ENCODE data around the gene PAF1.

PAF1 gene

GRCh38 chr19:39403331-39404312 lies 12.7 kb upstream of the PAF1 start:
- Histone ChIP-seq H3K27ac (ENCODE audit: low read depth, low read length) (peak overlapping the region; percentile 98), H3K9ac (ENCODE audit: low read depth, low read length) (peak overlapping the region; percentile 82), H3K36me3 (ENCODE audit: insufficient read depth, low read length) (0 out of 2 replicates have a peak, but pooled peaks cover 2% of the 10 kb centered on the region), H3K9me3 (ENCODE audit: insufficient read depth, low read depth, low read length) (no peaks in the 10 kb centered on the region), H3K4me1 (ENCODE audit: insufficient read depth, low read length) (peaks cover 22% of the 10 kb centered on the region), H3K4me3 (ENCODE audit: low read length) (peak overlapping the region; percentile 67), H3K27me3 (ENCODE audit: insufficient read depth, low read length) (no peaks in the 10 kb centered on the region)
- 2% methylated on average over 43 of the region's 43 CpGs for WGBS

- H3K27me3 ChIP-seq (ENCODE audit: insufficient read depth, low read length) = no peaks in the 10 kb centered on the region
- 0 out of 2 replicates have a peak, but pooled peaks cover 2% of the 10 kb centered on the region for H3K36me3 ChIP-seq (ENCODE audit: insufficient read depth, low read length)
- no peaks in the 10 kb centered on the region for H3K9me3 ChIP-seq (ENCODE audit: insufficient read depth, low read depth, low read length)
- peaks cover 25% of the 10 kb centered on the region for H3K4me1 ChIP-seq (ENCODE audit: insufficient read depth, low read length)
- 5% methylated on average over 59 of the region's 59 CpGs for WGBS
- H3K4me3 ChIP-seq (ENCODE audit: low read length) = peak overlapping the region; percentile 67
- peak overlapping the region; percentile 82 for H3K9ac ChIP-seq (ENCODE audit: low read depth, low read length)
- peak overlapping the region; percentile 98 for H3K27ac ChIP-seq (ENCODE audit: low read depth, low read length)
Measured at GRCh38 chr19:39402346-39403300, 11.7 kb upstream of the PAF1 start.

- H3K36me3 ChIP-seq (ENCODE audit: insufficient read depth, low read length) = 0 out of 2 replicates have a peak, but pooled peaks cover 5% of the 10 kb centered on the region
- WGBS = 77% methylated on average over 25 of the region's 25 CpGs
- H3K4me1 ChIP-seq (ENCODE audit: insufficient read depth, low read length) = peaks cover 25% of the 10 kb centered on the region
- no peaks in the 10 kb centered on the region for H3K9me3 ChIP-seq (ENCODE audit: insufficient read depth, low read depth, low read length)
- peak overlapping the region; percentile 82 for H3K9ac ChIP-seq (ENCODE audit: low read depth, low read length)
- H3K27ac ChIP-seq (ENCODE audit: low read depth, low read length) = peak overlapping the region; percentile 98
- peak overlapping the region; percentile 67 for H3K4me3 ChIP-seq (ENCODE audit: low read length)
- H3K27me3 ChIP-seq (ENCODE audit: insufficient read depth, low read length) = no peaks in the 10 kb centered on the region
Measured at GRCh38 chr19:39401549-39402345, 10.8 kb upstream of the PAF1 start.

GRCh38 chr19:39401070-39401548 lies 10.2 kb upstream of the PAF1 start:
- no peaks in the 10 kb centered on the region for H3K27me3 ChIP-seq (ENCODE audit: insufficient read depth, low read length)
- H3K4me3 ChIP-seq (ENCODE audit: low read length) = no peak overlapping the region
- no peak overlapping the region for H3K9ac ChIP-seq (ENCODE audit: low read depth, low read length)
- H3K36me3 ChIP-seq (ENCODE audit: insufficient read depth, low read length) = 0 out of 2 replicates have a peak, but pooled peaks cover 5% of the 10 kb centered on the region
- H3K27ac ChIP-seq (ENCODE audit: low read depth, low read length) = peak overlapping the region; percentile 98; the same call in 1 of the 2 replicates
- peaks cover 23% of the 10 kb centered on the region for H3K4me1 ChIP-seq (ENCODE audit: insufficient read depth, low read length)
- no peaks in the 10 kb centered on the region for H3K9me3 ChIP-seq (ENCODE audit: insufficient read depth, low read depth, low read length)
- 90% methylated on average over 4 of the region's 4 CpGs for WGBS

GRCh38 chr19:39400061-39400460 lies 9.2 kb upstream of the PAF1 start:
- Histone ChIP-seq H3K4me3 (ENCODE audit: low read length) (no peak overlapping the region), H3K4me1 (ENCODE audit: insufficient read depth, low read length) (peaks cover 16% of the 10 kb centered on the region), H3K27me3 (ENCODE audit: insufficient read depth, low read length) (no peaks in the 10 kb centered on the region), H3K9me3 (ENCODE audit: insufficient read depth, low read depth, low read length) (no peaks in the 10 kb centered on the region), H3K9ac (ENCODE audit: low read depth, low read length) (no peak overlapping the region), H3K36me3 (ENCODE audit: insufficient read depth, low read length) (peaks cover 9% of the 10 kb centered on the region), H3K27ac (ENCODE audit: low read depth, low read length) (no peak overlapping the region)
- WGBS = 95% methylated on average over 4 of the region's 4 CpGs

GRCh38 chr19:39399668-39400050 lies 8.8 kb upstream of the PAF1 start:
- H3K27ac ChIP-seq (ENCODE audit: low read depth, low read length) = no peak overlapping the region
- 93% methylated on average over 4 of the region's 4 CpGs for WGBS
- H3K4me1 ChIP-seq (ENCODE audit: insufficient read depth, low read length) = peaks cover 14% of the 10 kb centered on the region

GRCh38 chr19:39398297-39398864 lies 7.5 kb upstream of the PAF1 start:
- H3K9ac ChIP-seq (ENCODE audit: low read depth, low read length) = no peak overlapping the region
- H3K4me1 ChIP-seq (ENCODE audit: insufficient read depth, low read length) = peaks cover 14% of the 10 kb centered on the region; the same call in 1 of the 2 replicates
- peaks cover 20% of the 10 kb centered on the region for H3K36me3 ChIP-seq (ENCODE audit: insufficient read depth, low read length)
- 87% methylated on average over 11 of the region's 11 CpGs for WGBS
- H3K9me3 ChIP-seq (ENCODE audit: insufficient read depth, low read depth, low read length) = no peaks in the 10 kb centered on the region
- no peak overlapping the region for H3K4me3 ChIP-seq (ENCODE audit: low read length)
- peak overlapping the region; percentile 59 for H3K27ac ChIP-seq (ENCODE audit: low read depth, low read length)
- H3K27me3 ChIP-seq (ENCODE audit: insufficient read depth, low read length) = no peaks in the 10 kb centered on the region

More at GRCh38 chr19:39399668-39400050, 8.8 kb upstream of the PAF1 start:
- no peaks in the 10 kb centered on the region for H3K27me3 ChIP-seq (ENCODE audit: insufficient read depth, low read length)
- H3K4me3 ChIP-seq (ENCODE audit: low read length) = no peak overlapping the region
- peaks cover 11% of the 10 kb centered on the region for H3K36me3 ChIP-seq (ENCODE audit: insufficient read depth, low read length)
- H3K9me3 ChIP-seq (ENCODE audit: insufficient read depth, low read depth, low read length) = no peaks in the 10 kb centered on the region
- no peak overlapping the region for H3K9ac ChIP-seq (ENCODE audit: low read depth, low read length)

- Histone ChIP-seq H3K4me3 (ENCODE audit: low read length) (no peak overlapping the region), H3K36me3 (ENCODE audit: insufficient read depth, low read length) (peaks cover 21% of the 10 kb centered on the region), H3K27me3 (ENCODE audit: insufficient read depth, low read length) (no peaks in the 10 kb centered on the region), H3K4me1 (ENCODE audit: insufficient read depth, low read length) (peaks cover 14% of the 10 kb centered on the region; the same call in 1 of the 2 replicates), H3K27ac (ENCODE audit: low read depth, low read length) (peak overlapping the region; percentile 59), H3K9me3 (ENCODE audit: insufficient read depth, low read depth, low read length) (no peaks in the 10 kb centered on the region), H3K9ac (ENCODE audit: low read depth, low read length) (no peak overlapping the region)
- WGBS = 48% methylated on average over 17 of the region's 17 CpGs
Measured at GRCh38 chr19:39397360-39398296, 6.7 kb upstream of the PAF1 start.

- WGBS = 1% methylated on average over 10 of the region's 10 CpGs
- H3K9ac ChIP-seq (ENCODE audit: low read depth, low read length) = peak overlapping the region; percentile 95
- H3K4me3 ChIP-seq (ENCODE audit: low read length) = peak overlapping the region; percentile 91
- H3K27ac ChIP-seq (ENCODE audit: low read depth, low read length) = peak overlapping the region; percentile 99
- H3K27me3 ChIP-seq (ENCODE audit: insufficient read depth, low read length) = no peaks in the 10 kb centered on the region
- no peaks in the 10 kb centered on the region for H3K9me3 ChIP-seq (ENCODE audit: insufficient read depth, low read depth, low read length)
- H3K4me1 ChIP-seq (ENCODE audit: insufficient read depth, low read length) = peaks cover 3% of the 10 kb centered on the region; the same call in 1 of the 2 replicates
- peaks cover 59% of the 10 kb centered on the region for H3K36me3 ChIP-seq (ENCODE audit: insufficient read depth, low read length)
Measured at GRCh38 chr19:39390451-39390750, 505 bp downstream of the PAF1 start.

Measured in HUES64 (cell line).